ENCODE data around the gene CNTN3.

DNA sequence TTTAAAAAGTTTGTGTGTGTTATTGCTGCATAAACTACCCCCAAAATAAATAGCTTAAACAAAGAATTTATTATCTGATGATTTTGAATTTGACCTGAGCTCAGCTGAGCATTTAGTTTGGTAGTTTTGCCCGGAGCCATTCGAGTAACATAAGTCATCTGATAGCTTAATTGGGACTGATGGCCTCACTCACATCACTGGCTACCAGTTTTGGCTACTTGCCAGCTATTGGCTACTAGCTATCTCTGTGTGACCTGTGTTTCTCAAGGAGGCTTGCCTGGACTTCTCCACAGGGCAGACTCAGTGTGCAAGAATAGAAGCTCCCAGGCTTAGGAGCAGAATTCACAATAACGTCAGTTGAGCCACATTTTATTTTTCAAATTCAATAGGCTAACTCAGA lies 9.0 kb downstream of the CNTN3 start:
- TF ChIP-seq CTCF (IDR thresholded peaks at IDR 0.05) (no peak), POLR2A (IDR thresholded peaks at IDR 0.05) (no peak)

Measured in testis (tissue), 2 donors.